ENCODE results near the gene PPP1R3D. TPM values are rescaled to one million over a fixed set of nuclear protein-coding genes. Genes with fewer than 3 reads are reported as not detected.

PPP1R3D gene
- total RNA-seq, 1 donor from 2014 or later: 11.8 TPM

DNA sequence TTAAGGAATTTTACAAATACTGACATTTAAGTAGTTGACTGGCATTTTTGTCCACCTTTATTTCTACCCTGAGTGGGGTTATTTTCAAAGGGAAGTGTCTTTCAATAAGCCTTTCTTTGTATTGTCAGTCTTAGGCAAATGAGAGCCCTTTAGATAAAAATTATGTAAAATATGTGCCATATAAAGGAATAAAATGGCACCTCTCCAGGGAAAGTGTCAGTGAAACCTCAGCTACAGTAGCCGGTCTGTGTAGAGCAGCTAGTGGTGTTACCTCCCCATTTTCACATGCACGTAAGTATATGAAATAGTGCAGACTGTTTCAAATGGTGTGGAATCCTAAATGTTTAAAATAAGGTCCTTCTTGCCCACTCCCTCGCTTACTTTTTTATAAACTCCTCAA is 5.1 kb upstream of the PPP1R3D start:
- Histone ChIP-seq H3K4me3 (no peak overlapping the region), H3K27ac (no peak overlapping the region), H3K27me3 (no peaks in the 10 kb centered on the region), H3K4me1 (peaks cover 32% of the 10 kb centered on the region), H3K36me3 (peaks cover 0 to 20% of the 10 kb centered on the region in 2 donors), H3K9me3 (no peaks in the 10 kb centered on the region)
- TF ChIP-seq POLR2AphosphoS5 (IDR thresholded peaks at IDR 0.05; ENCODE audit: insufficient read depth in 1 of 2, low read depth in 1 of 2): no peak
- TF ChIP-seq POLR2A (IDR thresholded peaks at IDR 0.05): no peak
- TF ChIP-seq, protein P1, sequence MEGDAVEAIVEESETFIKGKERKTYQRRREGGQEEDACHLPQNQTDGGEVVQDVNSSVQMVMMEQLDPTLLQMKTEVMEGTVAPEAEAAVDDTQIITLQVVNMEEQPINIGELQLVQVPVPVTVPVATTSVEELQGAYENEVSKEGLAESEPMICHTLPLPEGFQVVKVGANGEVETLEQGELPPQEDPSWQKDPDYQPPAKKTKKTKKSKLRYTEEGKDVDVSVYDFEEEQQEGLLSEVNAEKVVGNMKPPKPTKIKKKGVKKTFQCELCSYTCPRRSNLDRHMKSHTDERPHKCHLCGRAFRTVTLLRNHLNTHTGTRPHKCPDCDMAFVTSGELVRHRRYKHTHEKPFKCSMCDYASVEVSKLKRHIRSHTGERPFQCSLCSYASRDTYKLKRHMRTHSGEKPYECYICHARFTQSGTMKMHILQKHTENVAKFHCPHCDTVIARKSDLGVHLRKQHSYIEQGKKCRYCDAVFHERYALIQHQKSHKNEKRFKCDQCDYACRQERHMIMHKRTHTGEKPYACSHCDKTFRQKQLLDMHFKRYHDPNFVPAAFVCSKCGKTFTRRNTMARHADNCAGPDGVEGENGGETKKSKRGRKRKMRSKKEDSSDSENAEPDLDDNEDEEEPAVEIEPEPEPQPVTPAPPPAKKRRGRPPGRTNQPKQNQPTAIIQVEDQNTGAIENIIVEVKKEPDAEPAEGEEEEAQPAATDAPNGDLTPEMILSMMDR (IDR thresholded peaks at IDR 0.05): no peak
- DNase-seq (ENCODE audit: extremely low spot score in 2 of 2): no peak
- intact Hi-C loops (cut with DNase I): no loop called here

DNA sequence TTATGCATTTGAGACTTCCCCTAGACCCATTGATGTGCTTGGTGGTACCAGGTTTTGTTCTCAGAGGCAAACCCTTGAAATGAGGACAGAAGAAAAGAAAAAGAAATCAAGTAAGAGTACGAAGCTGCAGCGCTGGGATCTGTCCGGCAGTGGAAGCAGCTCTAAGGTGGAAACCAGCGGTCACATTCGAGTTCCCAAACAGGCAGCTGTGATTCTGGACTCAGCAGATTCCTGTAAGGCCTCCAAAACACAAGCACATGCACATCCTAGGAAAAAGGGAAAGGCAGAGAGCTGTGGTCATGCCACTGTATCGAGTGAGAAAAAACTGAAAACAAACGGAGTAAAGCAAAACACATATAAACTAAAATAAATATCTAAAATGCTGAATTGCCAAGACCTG is 4.6 kb upstream of the PPP1R3D start:
- intact Hi-C loops (cut with DNase I): no loop called here
- no peak overlapping the region for H3K27ac ChIP-seq
- H3K4me3 ChIP-seq: no peak overlapping the region
- H3K9me3 ChIP-seq: no peaks in the 10 kb centered on the region
- peaks cover 0 to 20% of the 10 kb centered on the region in 2 donors for H3K36me3 ChIP-seq
- TF ChIP-seq, protein P1 (IDR thresholded peaks at IDR 0.05): no peak
- no peak for TF ChIP-seq POLR2AphosphoS5 (IDR thresholded peaks at IDR 0.05; ENCODE audit: insufficient read depth in 1 of 2, low read depth in 1 of 2)
- TF ChIP-seq POLR2A (IDR thresholded peaks at IDR 0.05): no peak
- H3K4me1 ChIP-seq: peaks cover 32% of the 10 kb centered on the region
- no peaks in the 10 kb centered on the region for H3K27me3 ChIP-seq
- DNase-seq (ENCODE audit: extremely low spot score in 2 of 2): no peak

DNA sequence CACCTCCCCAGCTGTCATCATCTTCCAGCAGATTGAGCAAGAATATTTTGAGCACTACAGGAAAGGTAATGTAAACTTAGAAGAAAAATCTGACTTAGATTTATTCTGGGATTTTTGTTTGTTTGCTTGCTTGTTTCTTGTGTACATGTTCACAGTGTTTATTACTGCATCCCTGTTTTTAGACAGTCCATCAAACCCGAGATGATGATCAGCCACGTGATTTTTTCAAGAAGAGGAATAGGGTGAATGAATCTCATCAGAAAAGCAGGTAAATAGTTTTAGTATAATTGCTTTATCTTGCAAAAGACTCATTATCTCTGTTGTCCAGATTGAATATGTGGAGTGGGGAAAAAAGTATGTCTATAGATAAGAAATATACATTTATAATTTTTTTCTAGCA is 2.1 kb upstream of the PPP1R3D start:
- no peak overlapping the region for H3K4me3 ChIP-seq
- H3K27ac ChIP-seq: no peak overlapping the region

DNA sequence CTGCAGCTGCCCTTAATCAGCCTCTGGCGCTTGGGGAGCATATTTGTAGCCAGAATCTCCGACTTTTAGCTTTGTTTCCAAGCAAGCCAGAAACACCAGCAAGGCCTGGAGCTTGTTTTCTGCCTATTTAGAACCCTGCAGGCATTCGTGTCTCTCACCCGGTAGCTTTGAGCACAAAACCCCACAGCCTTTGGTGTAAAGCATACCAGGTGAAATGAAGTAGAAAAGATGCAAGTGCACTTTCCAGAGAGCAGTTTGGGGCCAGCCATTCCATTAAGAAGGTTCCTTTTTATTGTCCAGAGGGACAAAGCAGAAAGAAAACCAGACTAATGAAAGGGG is 820 bp upstream of the PPP1R3D start:
- H3K27ac ChIP-seq: peak overlapping the region; percentile 88
- H3K9me3 ChIP-seq: no peaks in the 10 kb centered on the region
- H3K27me3 ChIP-seq: no peaks in the 10 kb centered on the region
- TF ChIP-seq, protein P1 (IDR thresholded peaks at IDR 0.05): no peak
- no peak for TF ChIP-seq POLR2AphosphoS5 (IDR thresholded peaks at IDR 0.05; ENCODE audit: insufficient read depth in 1 of 2, low read depth in 1 of 2)
- TF ChIP-seq POLR2A (IDR thresholded peaks at IDR 0.05): no peak
- DNase-seq (ENCODE audit: extremely low spot score in 2 of 2): no peak
- H3K4me3 ChIP-seq: peak overlapping the region; percentile 52 to 85
- intact Hi-C loops (cut with DNase I): no loop called here
- H3K36me3 ChIP-seq: peaks cover 0 to 20% of the 10 kb centered on the region in 2 donors
- peaks cover 52% of the 10 kb centered on the region for H3K4me1 ChIP-seq

More for the DNA sequence above, 2.1 kb upstream of the PPP1R3D start:
- no peaks in the 10 kb centered on the region for H3K9me3 ChIP-seq
- no peak for DNase-seq (ENCODE audit: extremely low spot score in 2 of 2)
- H3K4me1 ChIP-seq: peaks cover 50% of the 10 kb centered on the region
- intact Hi-C loops (cut with DNase I): no loop called here
- peaks cover 0 to 20% of the 10 kb centered on the region in 2 donors for H3K36me3 ChIP-seq
- TF ChIP-seq POLR2AphosphoS5 (IDR thresholded peaks at IDR 0.05; ENCODE audit: insufficient read depth in 1 of 2, low read depth in 1 of 2): no peak
- TF ChIP-seq POLR2A (IDR thresholded peaks at IDR 0.05): no peak
- TF ChIP-seq, protein P1 (IDR thresholded peaks at IDR 0.05): no peak
- no peaks in the 10 kb centered on the region for H3K27me3 ChIP-seq

DNA sequence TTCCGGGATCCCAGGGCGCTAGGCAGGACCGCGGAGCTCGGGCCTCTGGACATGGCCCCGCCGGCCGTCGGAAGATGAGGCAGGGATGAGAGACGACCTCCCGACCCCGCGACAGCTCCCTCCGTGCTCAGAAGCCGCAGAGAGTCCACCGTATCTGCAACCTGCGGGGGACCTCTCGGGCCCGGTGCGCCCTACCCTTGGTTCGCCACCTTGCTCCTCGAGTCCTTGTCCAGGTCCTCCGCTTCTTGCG is 301 bp downstream of the PPP1R3D start:
- TF ChIP-seq, protein P1 (IDR thresholded peaks at IDR 0.05): no peak
- TF ChIP-seq POLR2AphosphoS5 (IDR thresholded peaks at IDR 0.05; ENCODE audit: insufficient read depth in 1 of 2, low read depth in 1 of 2) (no peak), POLR2A (IDR thresholded peaks at IDR 0.05) (no peak)
- Histone ChIP-seq H3K27ac (peak overlapping the region; percentile 88), H3K36me3 (peaks cover 0 to 19% of the 10 kb centered on the region in 2 donors), H3K27me3 (no peaks in the 10 kb centered on the region), H3K4me1 (peaks cover 48% of the 10 kb centered on the region), H3K4me3 (peak overlapping the region; percentile 52 to 85), H3K9me3 (no peaks in the 10 kb centered on the region)
- no peak for DNase-seq (ENCODE audit: extremely low spot score in 2 of 2)
- intact Hi-C loops (cut with DNase I): no loop called here
